HG03064 (cell line): ENCODE data around the gene XIAP.
"Not testable (repeated sequence)": the region's sequence is repeated elsewhere in the genome, so short reads cannot be mapped to it uniquely, and the experiment has no call there.

Experiments used
- ATAC-seq: cut with Tn5 transposase; IDR thresholded peaks from one replicate; pipeline ENCODE4 v1.9.1; 2021; ENCODE audit warnings: low read depth; ENCODE audit not compliant: unreplicated experiment

The XIAP gene

GRCh38 chrX:123873956-123874355, 14.1 kb downstream of the XIAP start:
- ATAC-seq: no peak

GRCh38 chrX:123876177-123876576, 16.3 kb downstream of the XIAP start:
- ATAC-seq: no peak

- ATAC-seq: no peak
Measured at GRCh38 chrX:123876844-123877243, 17.0 kb downstream of the XIAP start.

GRCh38 chrX:123878252-123878721, 18.4 kb downstream of the XIAP start:
- ATAC-seq: peak; percentile 85

GRCh38 chrX:123881330-123881729, 21.5 kb downstream of the XIAP start:
- ATAC-seq: no peak

- no peak for ATAC-seq
Measured at GRCh38 chrX:123882391-123882790, 22.5 kb downstream of the XIAP start.

- ATAC-seq: no peak
Measured at GRCh38 chrX:123884809-123885408, 25.1 kb downstream of the XIAP start.

- ATAC-seq: no peak
Measured at GRCh38 chrX:123899701-123900100, 39.8 kb downstream of the XIAP start.

- ATAC-seq: not testable (repeated sequence)
Measured at GRCh38 chrX:123903261-123903660, 43.4 kb downstream of the XIAP start.

- ATAC-seq: no peak
Measured at GRCh38 chrX:123905332-123905731, 45.5 kb downstream of the XIAP start.

- ATAC-seq: no peak
Measured at GRCh38 chrX:123906557-123907316, 46.9 kb downstream of the XIAP start.

GRCh38 chrX:123909523-123909922, 49.7 kb downstream of the XIAP start:
- ATAC-seq: no peak

- no peak for ATAC-seq
Measured at GRCh38 chrX:123917069-123917468, 57.2 kb downstream of the XIAP start.

GRCh38 chrX:123918106-123918721, 58.4 kb downstream of the XIAP start:
- no peak for ATAC-seq

- ATAC-seq: no peak
Measured at GRCh38 chrX:123920105-123920785, 60.4 kb downstream of the XIAP start.

GRCh38 chrX:123923211-123923610, 63.4 kb downstream of the XIAP start:
- no peak for ATAC-seq

- no peak for ATAC-seq
Measured at GRCh38 chrX:123924186-123924585, 64.3 kb downstream of the XIAP start.

GRCh38 chrX:123927845-123928244, 68.0 kb downstream of the XIAP start:
- ATAC-seq: no peak

- ATAC-seq: not testable (repeated sequence)
Measured at GRCh38 chrX:123932055-123932454, 72.2 kb downstream of the XIAP start.

- ATAC-seq: no peak
Measured at GRCh38 chrX:123943074-123943473, 83.2 kb downstream of the XIAP start.

GRCh38 chrX:123943488-123943887, 83.6 kb downstream of the XIAP start:
- no peak for ATAC-seq
